Lower leg skin (tissue), 4 donors: ENCODE results near the gene SRSF2. TPM values are rescaled to one million over a fixed set of nuclear protein-coding genes. Genes with fewer than 3 reads are reported as not detected.
"Not testable (repeated sequence)": the region's sequence is repeated elsewhere in the genome, so short reads cannot be mapped to it uniquely, and the experiment has no call there.

Source experiments
- DNase-seq, 2 donors: peaks; one replicate each; pipeline ENCODE4 v3.0.0-alpha.2; 2019; ENCODE audit warnings: low spot score in 2 of 2
- H3K4me3 ChIP-seq: fragments of 200-600 bp; sonication (generic); 2 replicates; pipeline ENCODE4 v1.5.1; 2017; ENCODE audit warnings: mild to moderate bottlenecking, low read depth; ENCODE audit not compliant: poor library complexity, severe bottlenecking
- POLR2A ChIP-seq, 2 donors: fragments of 450-650 bp; IDR thresholded peaks; one replicate each; pipeline ENCODE4 v1.6.1; 2016 to 2017; ENCODE audit warnings: antibody characterized with exemption in 2 of 2, mild to moderate bottlenecking in 1 of 2, moderate library complexity in 1 of 2
- WGBS, 2 donors: methylation state at CpG; one replicate each; pipeline ENCODE4 v1.1.5; 2018; 5-methylcytosine and 5-hydroxymethylcytosine counted together
- intact Hi-C: fragments of 100-400 bp; cut with DNase I; formaldehyde crosslinking; loops from one replicate; pipeline ENCODE4 v1.15.0; 2023; ENCODE audit warnings: low total_unique reads
- total RNA-seq, 4 donors: library from RNA; depleted of rRNA; stranded (reverse); fragments of >200 nt; gene quantifications; one replicate each; pipeline ENCODE4 v1.1.0, GENCODE V29; 2016
- TF ChIP-seq, protein P1 (sequence below), 3 donors: fragments of 450-650 bp; IDR thresholded peaks; one replicate each; pipeline ENCODE4 v1.5.1; 2016; ENCODE audit warnings: antibody characterized with exemption in 3 of 3, mild to moderate bottlenecking in 3 of 3, moderate library complexity in 2 of 3

Gene SRSF2
- total RNA-seq, 4 donors from 2014 or later, result 179 to 260 (median 189) TPM

DNA sequence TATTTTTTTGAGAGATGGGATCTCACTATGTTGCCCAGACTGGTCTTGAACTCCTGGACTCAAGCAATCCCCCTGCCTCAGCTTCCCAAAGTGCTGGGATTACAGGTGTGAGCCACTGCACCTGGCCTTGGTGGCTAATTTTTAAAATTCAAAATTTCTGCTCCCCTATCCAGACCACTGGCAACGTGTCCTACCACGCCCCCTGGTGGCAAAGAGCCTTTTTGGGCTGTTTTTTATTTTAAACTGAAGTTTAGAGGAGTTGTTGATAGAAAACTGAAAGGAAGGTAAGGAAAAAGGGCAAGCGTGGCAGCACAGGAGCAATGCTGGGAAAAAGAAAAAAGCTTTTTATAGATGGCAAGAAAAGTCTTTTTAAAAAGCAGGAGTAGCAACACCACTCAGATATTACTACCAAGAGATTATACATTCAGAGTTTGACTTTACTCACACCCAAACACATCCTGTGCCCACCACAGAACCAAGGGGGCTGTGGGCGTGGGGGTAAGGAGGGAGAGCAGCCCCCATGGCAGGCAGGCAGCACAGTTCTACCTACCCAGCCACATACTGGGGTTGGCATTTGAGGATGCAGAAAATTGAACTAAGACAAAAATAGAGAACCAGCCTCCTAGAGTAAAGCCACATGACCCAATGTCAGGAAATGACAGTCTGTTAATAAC is 22.2 kb downstream of the SRSF2 start:
- TF ChIP-seq POLR2A (IDR thresholded peaks at IDR 0.05), result no peak
- TF ChIP-seq, protein P1, sequence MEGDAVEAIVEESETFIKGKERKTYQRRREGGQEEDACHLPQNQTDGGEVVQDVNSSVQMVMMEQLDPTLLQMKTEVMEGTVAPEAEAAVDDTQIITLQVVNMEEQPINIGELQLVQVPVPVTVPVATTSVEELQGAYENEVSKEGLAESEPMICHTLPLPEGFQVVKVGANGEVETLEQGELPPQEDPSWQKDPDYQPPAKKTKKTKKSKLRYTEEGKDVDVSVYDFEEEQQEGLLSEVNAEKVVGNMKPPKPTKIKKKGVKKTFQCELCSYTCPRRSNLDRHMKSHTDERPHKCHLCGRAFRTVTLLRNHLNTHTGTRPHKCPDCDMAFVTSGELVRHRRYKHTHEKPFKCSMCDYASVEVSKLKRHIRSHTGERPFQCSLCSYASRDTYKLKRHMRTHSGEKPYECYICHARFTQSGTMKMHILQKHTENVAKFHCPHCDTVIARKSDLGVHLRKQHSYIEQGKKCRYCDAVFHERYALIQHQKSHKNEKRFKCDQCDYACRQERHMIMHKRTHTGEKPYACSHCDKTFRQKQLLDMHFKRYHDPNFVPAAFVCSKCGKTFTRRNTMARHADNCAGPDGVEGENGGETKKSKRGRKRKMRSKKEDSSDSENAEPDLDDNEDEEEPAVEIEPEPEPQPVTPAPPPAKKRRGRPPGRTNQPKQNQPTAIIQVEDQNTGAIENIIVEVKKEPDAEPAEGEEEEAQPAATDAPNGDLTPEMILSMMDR (IDR thresholded peaks at IDR 0.05), result peak in 1 of 3 donors; percentile 7
- WGBS, 2 donors, result 22 to 23% methylated on average over 4 of the region's 4 CpGs
- no peak overlapping the region for H3K4me3 ChIP-seq
- peak in 1 of 2 donors; percentile 94 for DNase-seq
- intact Hi-C loops, result no loop called here

DNA sequence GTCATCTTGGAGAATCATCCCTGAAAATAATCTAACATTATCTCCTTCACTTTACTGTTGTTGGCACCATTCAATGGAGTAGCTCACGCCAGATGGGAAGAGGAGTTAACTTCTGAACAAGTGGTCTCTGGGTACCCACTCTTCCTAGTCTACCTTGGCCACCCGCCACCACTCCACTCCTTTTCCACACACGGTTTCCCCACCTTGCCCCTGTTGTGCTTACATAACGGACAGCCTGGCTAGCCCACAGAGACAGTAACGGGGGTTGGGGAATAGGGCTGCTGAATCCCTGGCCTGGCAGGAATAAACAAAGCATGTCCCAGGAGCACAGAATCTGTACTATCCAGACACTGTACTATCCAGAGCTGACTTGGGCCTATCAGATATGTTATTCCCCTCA is 22.8 kb downstream of the SRSF2 start:
- DNase-seq, result no peak
- 83 to 84% methylated on average over 5 of the region's 5 CpGs for WGBS, 2 donors
- no peak for TF ChIP-seq POLR2A (IDR thresholded peaks at IDR 0.05)
- TF ChIP-seq, protein P1 (IDR thresholded peaks at IDR 0.05), result no peak
- intact Hi-C loops, result no loop called here
- H3K4me3 ChIP-seq, result no peak overlapping the region

DNA sequence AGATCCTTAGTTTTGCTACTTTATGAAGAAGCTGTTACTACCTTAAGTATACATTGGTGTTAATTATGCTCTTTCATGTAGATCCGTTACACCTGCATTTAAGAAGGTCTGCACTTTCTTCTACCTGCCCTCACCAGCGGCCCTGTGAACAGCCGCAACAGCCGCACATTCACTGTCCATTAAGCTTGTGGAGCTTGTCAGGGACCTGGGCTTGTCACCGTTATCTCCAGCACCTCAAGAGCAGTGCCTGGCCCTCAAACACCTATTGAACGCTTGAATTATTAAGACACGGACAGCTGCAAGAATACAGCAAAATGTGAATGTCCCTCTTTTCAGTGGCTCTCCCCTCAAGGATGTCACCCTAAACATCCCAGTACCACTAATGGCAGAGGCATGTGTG is 23.4 kb downstream of the SRSF2 start:
- DNase-seq, result no peak
- H3K4me3 ChIP-seq, result no peak overlapping the region
- WGBS, 2 donors, result 92 to 93% methylated on average over 7 of the region's 7 CpGs
- intact Hi-C loops, result no loop called here
- TF ChIP-seq POLR2A (IDR thresholded peaks at IDR 0.05), result no peak
- TF ChIP-seq, protein P1 (IDR thresholded peaks at IDR 0.05), result no peak

DNA sequence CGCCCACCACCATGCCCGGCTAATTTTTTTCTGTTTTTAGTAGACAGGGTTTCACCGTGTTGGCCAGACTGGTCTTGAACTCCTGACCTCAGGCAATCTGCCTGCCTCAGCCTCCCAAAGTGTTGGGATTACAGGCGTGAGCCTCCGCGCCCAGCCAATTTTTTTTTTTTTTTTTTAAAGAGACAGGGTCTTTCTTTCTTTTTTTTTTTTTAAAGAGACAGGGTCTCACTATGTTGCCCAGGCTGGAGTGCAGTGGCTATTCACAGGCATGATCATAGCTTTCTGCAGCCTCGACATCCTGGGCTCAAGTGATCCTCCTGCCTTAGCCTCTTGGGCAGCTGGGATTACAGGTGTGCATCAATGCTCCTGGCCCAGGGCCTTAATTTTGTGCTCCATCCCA is 24.8 kb downstream of the SRSF2 start:
- DNase-seq, intact Hi-C loops, H3K4me3 ChIP-seq: not testable (repeated sequence)
- 65 to 77% methylated on average over 7 of the region's 7 CpGs for WGBS, 2 donors

DNA sequence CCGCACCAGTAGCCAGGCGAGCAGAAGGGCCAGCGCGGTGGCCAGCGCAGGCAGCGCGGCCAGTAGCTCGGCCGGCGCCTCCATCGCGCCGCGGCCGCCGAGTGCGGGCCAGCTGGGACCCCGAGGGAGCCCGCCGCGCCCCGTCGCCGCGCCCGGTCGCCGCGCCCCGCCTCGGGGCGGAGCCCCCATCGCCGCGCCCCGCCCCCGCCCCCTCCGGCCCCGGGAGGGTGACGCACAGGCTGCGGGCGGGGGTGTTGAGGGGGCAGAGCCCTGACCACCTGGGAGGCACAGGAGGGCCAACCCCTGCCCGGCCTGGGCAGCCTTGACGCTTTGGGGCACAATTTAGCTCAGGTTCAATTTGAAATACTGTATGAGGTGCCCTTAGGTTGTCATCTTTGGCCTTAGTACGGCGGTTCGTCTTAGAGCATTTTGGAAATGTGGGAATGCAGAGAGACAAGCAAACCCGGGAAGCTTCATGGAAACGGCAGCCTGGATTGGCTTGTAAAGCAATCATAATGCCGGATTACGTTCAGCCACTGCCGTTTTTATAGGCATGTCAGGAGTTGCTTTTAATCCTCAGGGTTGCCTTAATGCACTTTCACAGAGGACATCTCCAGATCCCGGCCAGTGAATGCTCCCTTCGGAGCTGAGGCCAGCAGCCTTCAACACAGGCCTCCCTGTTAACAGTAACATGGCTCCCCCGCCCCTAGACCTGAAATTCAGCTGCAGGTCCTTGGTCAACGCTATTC is 26.1 kb downstream of the SRSF2 start, which contains the start of gene MXRA7:
Gene MXRA7, minus strand, starts transcription at position 103 of the 749 bp plus-strand sequence. Its CDS starts 19 bp downstream, at position 84.
- H3K4me3 ChIP-seq, result peak within 1 kb of the TSS; percentile 61
- DNase-seq, result peak in 1 of 2 donors; percentile 93
- intact Hi-C loops, result no loop called here
- 7 to 12% methylated on average over 13 to 14 of the region's 56 CpGs for WGBS, 2 donors
- TF ChIP-seq, protein P1 (IDR thresholded peaks at IDR 0.05), result no peak
- no peak for TF ChIP-seq POLR2A (IDR thresholded peaks at IDR 0.05)

DNA sequence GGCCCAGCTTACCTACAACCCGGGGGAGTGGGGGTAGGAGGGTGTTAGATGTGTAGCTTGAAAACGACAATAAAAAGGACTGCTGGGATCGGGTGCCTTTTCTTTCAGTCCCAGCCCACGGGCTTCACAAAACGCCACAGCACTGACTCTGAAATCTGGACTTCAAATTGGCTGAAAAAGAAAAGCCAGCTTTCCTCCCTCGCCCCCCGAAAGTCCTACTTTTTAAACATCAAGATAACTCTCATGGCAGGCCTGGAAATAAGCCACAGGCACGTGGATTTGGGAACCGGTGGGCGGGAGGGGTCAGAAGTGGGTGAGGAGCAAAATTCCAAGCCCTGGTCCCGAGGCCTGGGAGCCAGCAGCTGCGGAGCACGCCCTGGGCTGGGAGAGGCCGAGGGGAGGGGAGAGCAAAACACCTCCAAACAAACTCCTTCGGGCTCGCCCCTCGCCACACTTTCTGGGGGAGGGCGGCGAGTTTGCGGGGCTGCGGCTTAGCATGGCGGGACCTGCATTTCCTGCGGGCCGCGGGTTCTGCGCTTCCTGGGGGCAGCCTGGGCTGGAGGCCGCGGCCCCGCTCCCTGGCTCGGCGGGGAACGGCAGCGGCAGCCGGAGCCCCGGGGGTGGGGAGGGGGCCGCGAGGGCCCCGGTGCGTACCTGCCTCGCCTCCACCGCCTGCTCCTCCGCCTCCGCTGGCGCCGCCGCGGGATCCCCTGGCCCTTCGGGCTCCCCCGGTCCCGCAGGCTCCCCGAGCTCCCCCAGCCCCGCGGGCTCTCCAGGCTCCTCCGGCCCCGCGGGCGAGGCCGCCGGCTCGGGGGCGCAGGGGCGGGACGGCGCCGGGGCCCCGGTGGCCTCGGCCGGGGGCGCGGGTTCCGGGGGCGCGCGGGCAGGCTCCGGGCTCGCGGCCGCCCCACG is 26.9 kb downstream of the SRSF2 start:
- WGBS, 2 donors, result 4 to 8% methylated on average over 17 to 33 of the region's 79 CpGs
- peak overlapping the region; percentile 61 for H3K4me3 ChIP-seq
- DNase-seq, intact Hi-C loops: not testable (repeated sequence)
